Astrocyte (in vitro differentiated cells and primary cell): ENCODE measurements around the gene DBT. TPM values are rescaled to one million over a fixed set of nuclear protein-coding genes. Genes with fewer than 3 reads are reported as not detected.

Source experiments
- DNase-seq: peaks from one replicate; pipeline ENCODE4 v3.0.0-alpha.2; 2010; ENCODE audit warnings: low read depth
- FAIRE-seq: peaks from 2 replicates; lab custom pipeline; 2011; peaks lifted over from hg19 to GRCh38; lab: Jason Lieb, UNC
- H2AFZ ChIP-seq: 2 replicates; pipeline ENCODE4 v1.6.0; 2012; ENCODE audit warnings: low read depth, low read length, inconsistent platforms
- H3K27ac ChIP-seq: 2 replicates; pipeline ENCODE4 v1.5.1; 2011; ENCODE audit warnings: low read depth, low read length, inconsistent platforms
- H3K27me3 ChIP-seq: 2 replicates; pipeline ENCODE4 v1.6.0; 2011; ENCODE audit warnings: low read length, inconsistent platforms; ENCODE audit not compliant: insufficient read depth
- H3K36me3 ChIP-seq: 2 replicates; pipeline ENCODE4 v1.5.1; 2011; ENCODE audit warnings: low read length, inconsistent platforms; ENCODE audit not compliant: insufficient read depth
- H3K4me1 ChIP-seq: 2 replicates; pipeline ENCODE4 v1.5.1; 2011; ENCODE audit warnings: low read length, inconsistent platforms; ENCODE audit not compliant: insufficient read depth
- H3K4me2 ChIP-seq: 2 replicates; pipeline ENCODE4 v1.6.0; 2012; ENCODE audit warnings: low read length, inconsistent platforms
- H3K4me3 ChIP-seq: 2 replicates; pipeline ENCODE4 v1.5.1; 2011; ENCODE audit warnings: low read depth, mild to moderate bottlenecking, low read length, inconsistent platforms; ENCODE audit not compliant: insufficient read depth
- H3K79me2 ChIP-seq: 2 replicates; pipeline ENCODE4 v1.6.0; 2012; ENCODE audit warnings: mild to moderate bottlenecking, low read length, inconsistent platforms; ENCODE audit not compliant: insufficient read depth
- H3K9ac ChIP-seq: 2 replicates; pipeline ENCODE4 v1.6.0; 2012; ENCODE audit warnings: mild to moderate bottlenecking, low read length, inconsistent platforms
- H3K9me3 ChIP-seq: 2 replicates; pipeline ENCODE4 v1.5.1; 2012; ENCODE audit warnings: low read depth, mild to moderate bottlenecking, low read length, inconsistent platforms; ENCODE audit not compliant: insufficient read depth
- H4K20me1 ChIP-seq: 2 replicates; pipeline ENCODE4 v1.6.0; 2012; ENCODE audit warnings: low read length, inconsistent platforms; ENCODE audit not compliant: insufficient read depth
- H3K27ac Mint-ChIP-seq: one replicate; pipeline ENCODE4 v1.8.0; 2021; ENCODE audit warnings: mild to moderate bottlenecking, mixed read lengths; ENCODE audit not compliant: unreplicated experiment
- H3K27me3 Mint-ChIP-seq: one replicate; pipeline ENCODE4 v1.8.0; 2021; ENCODE audit warnings: low read depth, mixed read lengths; ENCODE audit not compliant: unreplicated experiment
- H3K36me3 Mint-ChIP-seq: one replicate; pipeline ENCODE4 v1.8.0; 2021; ENCODE audit warnings: low read depth, mixed read lengths; ENCODE audit not compliant: unreplicated experiment
- H3K4me1 Mint-ChIP-seq: one replicate; pipeline ENCODE4 v1.8.0; 2021; ENCODE audit warnings: low read depth, mixed read lengths; ENCODE audit not compliant: unreplicated experiment
- H3K4me3 Mint-ChIP-seq: one replicate; pipeline ENCODE4 v1.8.0; 2021; ENCODE audit warnings: mild to moderate bottlenecking, moderate library complexity, mixed read lengths; ENCODE audit not compliant: unreplicated experiment
- H3K9me3 Mint-ChIP-seq: one replicate; pipeline ENCODE4 v1.8.0; 2021; ENCODE audit warnings: mild to moderate bottlenecking, mixed read lengths; ENCODE audit not compliant: unreplicated experiment
- CTCF ChIP-seq: IDR thresholded peaks from 2 replicates; pipeline ENCODE4 v1.5.1; 2011; ENCODE audit warnings: low read depth, mild to moderate bottlenecking, inconsistent platforms, low read length, moderate library complexity; ENCODE audit not compliant: insufficient read depth
- EZH2 ChIP-seq: IDR thresholded peaks from 2 replicates; pipeline ENCODE4 v1.6.1; 2012; ENCODE audit warnings: mild to moderate bottlenecking, low read length, inconsistent platforms; ENCODE audit not compliant: insufficient read depth
- total RNA-seq: library from RNA; stranded (reverse); gene quantifications from 2 replicates; pipeline ENCODE4 v1.2.1, GENCODE V29; 2021

The DBT gene
- total RNA-seq, 1 donor from 2014 or later: 14.2 TPM

- Mint-ChIP-seq H3K27ac (no peak overlapping the region), H3K27me3 (no peaks in the 10 kb centered on the region), H3K4me3 (peak overlapping the region; percentile 22), H3K9me3 (peaks cover 5% of the 10 kb centered on the region), H3K4me1 (peaks cover 3% of the 10 kb centered on the region), H3K36me3 (peaks cover 22% of the 10 kb centered on the region)
- H3K27me3 ChIP-seq: no peaks in the 10 kb centered on the region
- no peak overlapping the region for H2AFZ ChIP-seq
- no peaks in the 10 kb centered on the region for H3K9me3 ChIP-seq
- H3K36me3 ChIP-seq: peaks cover 30% of the 10 kb centered on the region
- peaks cover 18% of the 10 kb centered on the region for H4K20me1 ChIP-seq
- peaks cover 57% of the 10 kb centered on the region for H3K79me2 ChIP-seq
- DNase-seq (no peak), FAIRE-seq (no peak)
- H3K4me3 ChIP-seq: no peak overlapping the region
- H3K4me1 ChIP-seq: peaks cover 18% of the 10 kb centered on the region
- H3K27ac ChIP-seq: no peak overlapping the region
- no peak overlapping the region for H3K9ac ChIP-seq
- no peak for TF ChIP-seq CTCF
- TF ChIP-seq EZH2: no peak
- H3K4me2 ChIP-seq: peak overlapping the region; percentile 96
Measured at GRCh38 chr1:100268202-100268601, 18.6 kb upstream of the DBT start.

GRCh38 chr1:100267284-100267683, 17.6 kb upstream of the DBT start:
- Histone ChIP-seq H3K36me3 (peaks cover 24% of the 10 kb centered on the region), H3K27ac (no peak overlapping the region), H3K79me2 (peaks cover 50% of the 10 kb centered on the region), H3K27me3 (no peaks in the 10 kb centered on the region), H3K9me3 (no peaks in the 10 kb centered on the region), H2AFZ (no peak overlapping the region), H3K4me3 (peak overlapping the region; percentile 79), H3K9ac (peak overlapping the region; percentile 93), H3K4me2 (peak overlapping the region; percentile 96), H4K20me1 (peaks cover 18% of the 10 kb centered on the region), H3K4me1 (peaks cover 18% of the 10 kb centered on the region)
- TF ChIP-seq EZH2: no peak
- no peak for TF ChIP-seq CTCF
- Mint-ChIP-seq H3K9me3 (peaks cover 5% of the 10 kb centered on the region), H3K4me1 (peaks cover 3% of the 10 kb centered on the region), H3K27ac (no peak overlapping the region), H3K36me3 (peaks cover 22% of the 10 kb centered on the region), H3K4me3 (peak overlapping the region; percentile 100), H3K27me3 (no peaks in the 10 kb centered on the region)
- FAIRE-seq (no peak), DNase-seq (no peak)

- peaks cover 14% of the 10 kb centered on the region for H4K20me1 ChIP-seq
- H3K27me3 ChIP-seq: no peaks in the 10 kb centered on the region
- no peak for FAIRE-seq
- H3K9ac ChIP-seq: peak overlapping the region; percentile 93
- Mint-ChIP-seq H3K9me3 (peaks cover 5% of the 10 kb centered on the region), H3K4me3 (peak overlapping the region; percentile 100), H3K4me1 (peaks cover 3% of the 10 kb centered on the region), H3K27me3 (no peaks in the 10 kb centered on the region), H3K27ac (peak overlapping the region; percentile 78), H3K36me3 (peaks cover 22% of the 10 kb centered on the region)
- H3K79me2 ChIP-seq: peaks cover 44% of the 10 kb centered on the region
- H3K4me2 ChIP-seq: peak overlapping the region; percentile 96
- TF ChIP-seq EZH2: no peak
- TF ChIP-seq CTCF: no peak
- no peaks in the 10 kb centered on the region for H3K9me3 ChIP-seq
- H3K4me1 ChIP-seq: peaks cover 18% of the 10 kb centered on the region
- peak overlapping the region; percentile 79 for H3K4me3 ChIP-seq
- peak overlapping the region; percentile 73 for H3K27ac ChIP-seq
- no peak for DNase-seq
- peaks cover 19% of the 10 kb centered on the region for H3K36me3 ChIP-seq
- H2AFZ ChIP-seq: peak overlapping the region; percentile 97
Measured at GRCh38 chr1:100266741-100267140, 17.1 kb upstream of the DBT start.
